Hepatocyte (in vitro differentiated cells): ENCODE results near the gene HINFP. TPM values are rescaled to one million over a fixed set of nuclear protein-coding genes. Genes with fewer than 3 reads are reported as not detected.

Experiments used
- DNase-seq: peaks from one replicate; pipeline ENCODE4 v3.0.0-alpha.2; 2016; ENCODE audit warnings: low spot score
- H2AFZ ChIP-seq: fragments of 200-600 bp; sonication (generic); 2 replicates; pipeline ENCODE4 v1.6.0; 2016; ENCODE audit warnings: antibody characterized with exemption, mild to moderate bottlenecking
- H3K27ac ChIP-seq: fragments of 200-600 bp; sonication (generic); 2 replicates; pipeline ENCODE4 v1.5.1; 2016; ENCODE audit warnings: mild to moderate bottlenecking
- H3K27me3 ChIP-seq: fragments of 200-600 bp; sonication (generic); 2 replicates; pipeline ENCODE4 v1.6.1; 2016
- H3K36me3 ChIP-seq: fragments of 200-600 bp; sonication (generic); replicated peaks from 2 replicates; pipeline ENCODE4 v1.5.1; 2016; ENCODE audit warnings: low read depth; ENCODE audit not compliant: insufficient read depth
- H3K4me1 ChIP-seq: fragments of 200-600 bp; sonication (generic); 2 replicates; pipeline ENCODE4 v1.5.1; 2016; ENCODE audit warnings: mild to moderate bottlenecking, moderate library complexity; ENCODE audit not compliant: insufficient read depth
- H3K4me2 ChIP-seq: fragments of 200-600 bp; sonication (generic); 2 replicates; pipeline ENCODE4 v1.6.0; 2016
- H3K4me3 ChIP-seq: fragments of 200-600 bp; sonication (generic); 2 replicates; pipeline ENCODE4 v1.5.1; 2016; ENCODE audit warnings: mild to moderate bottlenecking
- H3K79me2 ChIP-seq: fragments of 200-600 bp; sonication (generic); 2 replicates; pipeline ENCODE4 v1.6.0; 2017; ENCODE audit warnings: mild to moderate bottlenecking
- H3K9me2 ChIP-seq: fragments of 200-600 bp; sonication (generic); replicated peaks from 2 replicates; pipeline ENCODE4 v1.6.0; 2017; ENCODE audit warnings: mild to moderate bottlenecking; ENCODE audit not compliant: insufficient read depth
- H3K9me3 ChIP-seq: fragments of 200-600 bp; sonication (generic); 2 replicates; pipeline ENCODE4 v1.5.1; 2016; ENCODE audit warnings: low read depth, mild to moderate bottlenecking
- H4K20me1 ChIP-seq: fragments of 200-600 bp; sonication (generic); 2 replicates; pipeline ENCODE4 v1.6.0; 2016; ENCODE audit warnings: mild to moderate bottlenecking; ENCODE audit not compliant: insufficient read depth, poor library complexity, severe bottlenecking
- CTCF ChIP-seq: fragments of 200-600 bp; sonication (generic); IDR thresholded peaks from 2 replicates; pipeline ENCODE4 v1.5.1; 2016; ENCODE audit warnings: antibody characterized with exemption, mild to moderate bottlenecking; ENCODE audit not compliant: poor library complexity
- EZH2 ChIP-seq: fragments of 200-600 bp; sonication (generic); IDR thresholded peaks from 2 replicates; pipeline ENCODE4 v1.6.1; 2016; ENCODE audit warnings: antibody characterized with exemption, mild to moderate bottlenecking, borderline replicate concordance
- EZH2phosphoT487 ChIP-seq: fragments of 200-600 bp; sonication (generic); IDR thresholded peaks from one replicate; pipeline ENCODE4 v1.6.1; 2018; ENCODE audit warnings: antibody characterized with exemption, mild to moderate bottlenecking, low read depth, moderate library complexity; ENCODE audit not compliant: unreplicated experiment, severe bottlenecking
- whole genome bisulfite sequencing: methylation state at CpG from one replicate; pipeline ENCODE4 v1.1.6; 2016; ENCODE audit warnings: low lambda C conversion rate; ENCODE audit errors: missing lambda C conversion rate; 5-methylcytosine and 5-hydroxymethylcytosine counted together
- polyA plus RNA-seq: library from polyadenylated mRNA; unstranded; fragments of >200 nt; fragmentation: Nextera tagmentation; extraction: Ambion mirVana; gene quantifications from 2 replicates; pipeline ENCODE4 v1.2.1, GENCODE V29; 2016
- total RNA-seq: library from RNA; depleted of rRNA; stranded (reverse); fragments of >200 nt; gene quantifications from 2 replicates; pipeline ENCODE4 v1.2.3, GENCODE V29; 2014

HINFP gene
- total and polyA plus RNA-seq, 2 experiments from 2014 or later = 19.8 to 25.3 TPM

GRCh38 chr11:119107538-119108145, 13.7 kb upstream of the HINFP start:
- DNase-seq = peak; percentile 39
- H4K20me1 ChIP-seq = no peaks in the 10 kb centered on the region
- H3K27ac ChIP-seq = peak overlapping the region; percentile 60
- H3K27me3 ChIP-seq = no peaks in the 10 kb centered on the region
- peaks cover 27% of the 10 kb centered on the region for H3K4me1 ChIP-seq
- H2AFZ ChIP-seq = peak overlapping the region; percentile 65
- no peak for TF ChIP-seq EZH2
- no peak for TF ChIP-seq EZH2phosphoT487
- TF ChIP-seq CTCF = no peak
- H3K9me3 ChIP-seq = no peaks in the 10 kb centered on the region
- WGBS = 1% methylated on average over 37 of the region's 65 CpGs
- H3K9me2 ChIP-seq = no peaks in the 10 kb centered on the region
- H3K4me3 ChIP-seq = peak overlapping the region; percentile 86
- H3K4me2 ChIP-seq = peak overlapping the region; percentile 90
- no peaks in the 10 kb centered on the region for H3K36me3 ChIP-seq
- peaks cover 20% of the 10 kb centered on the region for H3K79me2 ChIP-seq

- Histone ChIP-seq H4K20me1 (no peaks in the 10 kb centered on the region), H3K4me1 (peaks cover 21% of the 10 kb centered on the region), H3K36me3 (no peaks in the 10 kb centered on the region), H3K27me3 (no peaks in the 10 kb centered on the region), H3K9me2 (no peaks in the 10 kb centered on the region), H3K4me2 (peak overlapping the region; percentile 90), H3K4me3 (peak overlapping the region; percentile 86), H3K27ac (peak overlapping the region; percentile 60), H3K79me2 (peaks cover 19% of the 10 kb centered on the region), H2AFZ (peak overlapping the region; percentile 65), H3K9me3 (no peaks in the 10 kb centered on the region)
- TF ChIP-seq EZH2 (no peak), CTCF (no peak), EZH2phosphoT487 (no peak)
- WGBS = 19% methylated on average over 8 of the region's 8 CpGs
- peak; percentile 43 for DNase-seq
Measured at GRCh38 chr11:119108146-119108856, 13.1 kb upstream of the HINFP start.

GRCh38 chr11:119108857-119109221, 12.5 kb upstream of the HINFP start:
- Histone ChIP-seq H3K4me1 (peaks cover 20% of the 10 kb centered on the region), H3K9me2 (no peaks in the 10 kb centered on the region), H4K20me1 (no peaks in the 10 kb centered on the region), H3K4me3 (no peak overlapping the region), H3K36me3 (no peaks in the 10 kb centered on the region), H3K4me2 (peak overlapping the region; percentile 90), H3K9me3 (no peaks in the 10 kb centered on the region), H2AFZ (no peak overlapping the region), H3K27me3 (no peaks in the 10 kb centered on the region), H3K79me2 (peaks cover 17% of the 10 kb centered on the region), H3K27ac (peak overlapping the region; percentile 60)
- peak; percentile 68 for DNase-seq
- 94% methylated on average over 2 of the region's 2 CpGs for WGBS
- TF ChIP-seq EZH2 (no peak), CTCF (no peak), EZH2phosphoT487 (no peak)
